GM06990 (cell line): ENCODE results near the gene CMTR1.

ENCODE experiments used
- DNase-seq: peaks from one replicate; pipeline ENCODE4 v3.0.0-alpha.2; 2011; ENCODE audit not compliant: insufficient read length; ENCODE audit errors: extremely low read depth
- H3K27me3 ChIP-seq: replicated peaks from 2 replicates; pipeline ENCODE4 v1.6.0; 2011; ENCODE audit warnings: low read length; ENCODE audit not compliant: control insufficient read depth, insufficient read depth
- H3K36me3 ChIP-seq: 2 replicates; pipeline ENCODE4 v1.5.1; 2011; ENCODE audit warnings: low read length; ENCODE audit not compliant: control insufficient read depth, insufficient read depth
- H3K4me3 ChIP-seq: replicated peaks from 2 replicates; pipeline ENCODE4 v1.5.1; 2011; ENCODE audit warnings: low read depth, mild to moderate bottlenecking, control low read depth, low read length
- TF ChIP-seq, protein P1 (sequence below): IDR thresholded peaks from 2 replicates; pipeline ENCODE4 v1.5.1; 2011; ENCODE audit warnings: low read length, control low read depth, mild to moderate bottlenecking, inconsistent platforms; ENCODE audit not compliant: insufficient read depth, poor library complexity, severe bottlenecking

Gene CMTR1, protein sequence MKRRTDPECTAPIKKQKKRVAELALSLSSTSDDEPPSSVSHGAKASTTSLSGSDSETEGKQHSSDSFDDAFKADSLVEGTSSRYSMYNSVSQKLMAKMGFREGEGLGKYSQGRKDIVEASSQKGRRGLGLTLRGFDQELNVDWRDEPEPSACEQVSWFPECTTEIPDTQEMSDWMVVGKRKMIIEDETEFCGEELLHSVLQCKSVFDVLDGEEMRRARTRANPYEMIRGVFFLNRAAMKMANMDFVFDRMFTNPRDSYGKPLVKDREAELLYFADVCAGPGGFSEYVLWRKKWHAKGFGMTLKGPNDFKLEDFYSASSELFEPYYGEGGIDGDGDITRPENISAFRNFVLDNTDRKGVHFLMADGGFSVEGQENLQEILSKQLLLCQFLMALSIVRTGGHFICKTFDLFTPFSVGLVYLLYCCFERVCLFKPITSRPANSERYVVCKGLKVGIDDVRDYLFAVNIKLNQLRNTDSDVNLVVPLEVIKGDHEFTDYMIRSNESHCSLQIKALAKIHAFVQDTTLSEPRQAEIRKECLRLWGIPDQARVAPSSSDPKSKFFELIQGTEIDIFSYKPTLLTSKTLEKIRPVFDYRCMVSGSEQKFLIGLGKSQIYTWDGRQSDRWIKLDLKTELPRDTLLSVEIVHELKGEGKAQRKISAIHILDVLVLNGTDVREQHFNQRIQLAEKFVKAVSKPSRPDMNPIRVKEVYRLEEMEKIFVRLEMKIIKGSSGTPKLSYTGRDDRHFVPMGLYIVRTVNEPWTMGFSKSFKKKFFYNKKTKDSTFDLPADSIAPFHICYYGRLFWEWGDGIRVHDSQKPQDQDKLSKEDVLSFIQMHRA

DNA sequence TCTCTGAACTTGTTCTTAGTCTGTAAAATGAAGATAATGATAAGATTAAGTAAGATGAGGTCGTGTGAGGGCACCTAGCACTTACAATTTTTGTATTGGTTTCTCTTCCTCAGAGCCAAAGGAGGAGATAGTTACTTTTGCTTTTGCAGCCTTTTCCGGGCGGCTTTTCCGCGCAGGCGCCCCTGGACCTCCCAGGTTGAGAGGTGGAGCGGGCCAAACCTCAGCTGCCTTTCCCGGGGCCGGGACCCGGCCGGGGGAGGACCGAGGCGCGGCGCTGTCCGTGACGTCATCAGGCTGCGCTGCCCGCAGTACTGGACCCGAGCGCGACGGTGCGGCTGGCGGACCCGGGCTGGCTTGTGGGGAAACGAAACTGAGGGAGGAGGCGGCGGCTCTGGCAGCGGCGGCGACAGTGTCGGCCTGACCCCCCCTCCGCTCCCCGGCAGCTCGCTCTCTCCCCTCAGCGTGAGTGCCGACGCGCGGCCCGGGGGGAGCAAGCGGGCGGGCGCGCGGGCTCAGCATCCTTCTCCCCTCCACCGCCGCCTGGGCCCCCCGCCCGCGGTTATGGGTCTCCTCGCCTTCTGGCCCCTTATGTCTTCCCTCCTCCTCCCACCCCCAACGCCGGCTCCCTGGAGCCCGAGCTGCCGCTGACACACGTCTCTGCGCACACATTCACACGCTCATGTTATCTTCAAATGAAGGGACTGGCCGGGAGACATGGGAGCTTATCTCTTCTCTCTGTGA, at the start of gene CMTR1:
CMTR1 (plus strand) TSS at position 306 of the 741 bp plus-strand sequence. CDS start 2,409 bp downstream, outside the sequence.
- Histone ChIP-seq H3K4me3 (peak within 1 kb of the TSS; percentile 85), H3K27me3 (no peaks in the 10 kb centered on the region), H3K36me3 (peaks cover 3% of the 10 kb centered on the region)
- DNase-seq, result peak; percentile 98
- TF ChIP-seq, protein P1, sequence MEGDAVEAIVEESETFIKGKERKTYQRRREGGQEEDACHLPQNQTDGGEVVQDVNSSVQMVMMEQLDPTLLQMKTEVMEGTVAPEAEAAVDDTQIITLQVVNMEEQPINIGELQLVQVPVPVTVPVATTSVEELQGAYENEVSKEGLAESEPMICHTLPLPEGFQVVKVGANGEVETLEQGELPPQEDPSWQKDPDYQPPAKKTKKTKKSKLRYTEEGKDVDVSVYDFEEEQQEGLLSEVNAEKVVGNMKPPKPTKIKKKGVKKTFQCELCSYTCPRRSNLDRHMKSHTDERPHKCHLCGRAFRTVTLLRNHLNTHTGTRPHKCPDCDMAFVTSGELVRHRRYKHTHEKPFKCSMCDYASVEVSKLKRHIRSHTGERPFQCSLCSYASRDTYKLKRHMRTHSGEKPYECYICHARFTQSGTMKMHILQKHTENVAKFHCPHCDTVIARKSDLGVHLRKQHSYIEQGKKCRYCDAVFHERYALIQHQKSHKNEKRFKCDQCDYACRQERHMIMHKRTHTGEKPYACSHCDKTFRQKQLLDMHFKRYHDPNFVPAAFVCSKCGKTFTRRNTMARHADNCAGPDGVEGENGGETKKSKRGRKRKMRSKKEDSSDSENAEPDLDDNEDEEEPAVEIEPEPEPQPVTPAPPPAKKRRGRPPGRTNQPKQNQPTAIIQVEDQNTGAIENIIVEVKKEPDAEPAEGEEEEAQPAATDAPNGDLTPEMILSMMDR, result no peak

DNA sequence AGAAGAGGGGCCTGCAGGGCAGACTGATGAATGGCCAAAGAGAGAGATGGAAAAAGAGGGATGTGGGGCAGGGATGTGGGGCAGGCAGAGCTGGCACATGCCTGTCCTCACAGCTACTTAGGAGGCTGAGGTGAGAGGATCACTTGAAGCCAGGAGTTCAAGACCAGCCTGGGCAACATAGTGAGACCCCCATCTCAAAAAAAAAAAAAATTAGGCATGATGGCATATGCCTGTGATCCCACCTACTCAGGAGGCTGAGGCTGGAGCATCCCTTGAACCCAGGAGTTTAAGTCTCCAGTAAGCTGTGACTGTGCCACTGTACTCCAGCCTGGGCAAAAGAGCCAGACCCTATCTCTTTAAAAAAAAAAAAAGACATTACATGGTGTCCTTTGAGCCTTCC, 44.4 kb upstream of the CMTR1 start:
- peaks cover 10% of the 10 kb centered on the region for H3K36me3 ChIP-seq

DNA sequence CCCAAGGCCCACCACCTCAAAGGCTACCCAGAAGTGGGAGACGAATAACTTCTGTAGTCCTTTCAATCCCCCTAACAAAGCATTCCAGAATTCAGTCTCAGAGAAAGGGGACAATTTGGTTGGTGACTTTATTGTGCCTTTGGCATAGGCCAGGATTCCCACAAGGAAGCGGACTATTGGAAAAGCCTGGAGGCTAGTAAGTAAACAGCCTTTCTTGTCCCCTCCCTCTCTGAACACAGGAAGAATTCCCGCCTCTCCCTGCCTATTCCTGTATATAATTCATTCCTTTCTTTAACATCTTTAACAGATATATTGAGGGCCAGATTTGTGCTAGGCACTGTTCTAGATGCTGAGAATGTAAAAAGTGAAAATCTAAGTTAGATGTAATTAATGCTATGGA, 43.2 kb upstream of the CMTR1 start:
- Histone ChIP-seq H3K36me3 (peaks cover 6% of the 10 kb centered on the region), H3K27me3 (no peaks in the 10 kb centered on the region), H3K4me3 (no peak overlapping the region)
- DNase-seq, result no peak
- TF ChIP-seq, protein P1, result no peak

More for the DNA sequence above, 44.4 kb upstream of the CMTR1 start:
- no peak for DNase-seq
- Histone ChIP-seq H3K27me3 (no peaks in the 10 kb centered on the region), H3K4me3 (no peak overlapping the region)
- TF ChIP-seq, protein P1, result no peak

DNA sequence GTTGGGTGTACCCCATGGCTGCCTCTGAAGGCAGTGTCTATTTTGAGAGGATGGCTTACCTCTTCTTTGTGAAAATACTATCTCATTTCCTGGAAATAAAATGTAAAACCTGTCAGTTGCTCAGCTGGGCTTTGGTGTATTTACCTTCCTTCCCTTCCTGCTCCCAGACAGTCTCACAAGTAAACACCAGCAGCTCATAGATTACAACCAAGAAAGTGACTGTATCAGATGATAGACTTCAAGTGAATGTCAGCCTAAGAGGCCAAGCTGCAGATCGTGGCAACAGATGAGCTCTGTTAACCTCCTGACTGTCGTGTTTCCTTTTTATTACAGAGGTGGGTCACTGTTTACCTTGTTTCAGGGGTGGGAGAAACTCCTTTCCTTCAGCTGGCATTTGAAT, 41.9 kb upstream of the CMTR1 start:
- Histone ChIP-seq H3K27me3 (no peaks in the 10 kb centered on the region), H3K4me3 (no peak overlapping the region), H3K36me3 (peaks cover 6% of the 10 kb centered on the region)
- TF ChIP-seq, protein P1, result no peak
- DNase-seq, result no peak

DNA sequence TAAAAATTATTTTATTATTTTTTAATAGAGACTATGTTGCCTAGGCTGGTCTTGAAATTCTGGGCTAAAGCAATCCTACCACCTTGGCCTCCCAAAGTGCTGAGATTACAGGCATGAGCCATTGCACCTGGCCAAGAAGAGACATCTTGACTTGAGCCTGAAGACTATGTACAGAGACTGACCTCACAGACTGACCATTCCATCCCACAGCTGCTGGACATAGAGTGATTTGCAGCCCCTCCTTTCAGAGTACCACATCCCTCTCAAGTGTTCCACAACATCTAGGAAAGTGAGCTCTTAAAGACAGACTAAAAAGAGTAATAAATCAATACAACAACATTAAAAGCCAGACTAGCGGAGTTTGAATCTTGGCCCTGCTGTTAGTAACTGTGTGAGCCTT, 40.2 kb upstream of the CMTR1 start:
- no peak for DNase-seq
- Histone ChIP-seq H3K36me3 (peaks cover 6% of the 10 kb centered on the region), H3K4me3 (no peak overlapping the region), H3K27me3 (no peaks in the 10 kb centered on the region)
- TF ChIP-seq, protein P1, result no peak
